Ramos (cell line): ENCODE measurements around the gene ALX4.

Source experiments
- in situ Hi-C: fragments of 300-500 bp; cut with MboI; formaldehyde crosslinking; loops from one replicate; pipeline ENCODE4 v1.14.3; 2022; ENCODE audit warnings: low sequenced_read_pairs; ENCODE audit not compliant: unreplicated experiment

The ALX4 gene

DNA sequence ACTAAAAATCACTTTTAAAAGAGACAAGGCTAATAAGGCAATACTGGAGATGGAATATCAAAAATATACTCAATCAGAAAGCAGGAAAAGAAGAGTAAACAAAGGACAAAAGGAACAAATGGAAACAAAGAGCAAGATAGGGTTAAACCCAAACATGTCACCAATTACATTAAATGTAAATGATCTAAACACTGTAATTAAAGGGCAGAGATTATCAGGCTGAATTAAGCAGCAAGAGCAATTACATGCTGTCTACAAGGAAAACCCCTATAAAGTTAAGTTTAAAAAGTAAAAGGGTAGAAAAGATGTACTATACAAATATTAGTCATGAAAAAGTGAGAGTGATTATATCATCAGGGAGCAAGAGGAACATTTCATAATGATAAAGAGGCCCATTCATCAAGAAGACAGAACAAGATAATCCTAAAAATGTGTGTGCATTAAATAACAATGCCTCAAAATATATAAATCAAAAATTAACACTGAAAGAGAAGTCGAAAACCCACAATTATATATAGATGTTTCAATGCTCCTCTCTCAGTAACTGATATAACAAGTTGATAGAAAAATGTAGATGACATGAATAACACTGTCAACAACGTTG, 56.8 kb downstream of the ALX4 start:
- in situ Hi-C loops = no loop called here

GRCh38 chr11:44250421-44250820, 59.5 kb downstream of the ALX4 start:
- in situ Hi-C loops = no loop called here

GRCh38 chr11:44248109-44248508, 61.8 kb downstream of the ALX4 start:
- in situ Hi-C loops = no loop called here

DNA sequence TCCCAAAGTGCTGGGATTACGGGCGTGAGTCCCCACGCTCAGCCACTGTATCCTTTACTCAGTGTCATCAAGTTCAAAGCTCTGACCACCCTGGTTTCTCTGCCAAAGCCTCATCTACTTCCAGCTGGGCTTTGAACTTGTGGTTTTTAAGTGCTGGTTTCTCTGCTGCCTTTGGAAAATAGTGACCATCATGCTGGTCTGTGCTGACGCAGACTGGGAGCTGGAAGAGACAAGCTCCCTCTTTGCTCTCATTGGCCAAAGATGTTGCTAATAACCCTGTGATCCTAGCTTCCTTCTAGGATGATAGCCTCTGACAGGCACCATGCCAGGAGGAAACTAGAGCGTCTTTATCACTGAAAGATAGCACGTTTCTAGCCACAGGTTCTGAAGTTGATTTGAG, 62.4 kb downstream of the ALX4 start:
- in situ Hi-C loops = no loop called here

GRCh38 chr11:44246726-44247125, 63.2 kb downstream of the ALX4 start:
- in situ Hi-C loops = no loop called here

DNA sequence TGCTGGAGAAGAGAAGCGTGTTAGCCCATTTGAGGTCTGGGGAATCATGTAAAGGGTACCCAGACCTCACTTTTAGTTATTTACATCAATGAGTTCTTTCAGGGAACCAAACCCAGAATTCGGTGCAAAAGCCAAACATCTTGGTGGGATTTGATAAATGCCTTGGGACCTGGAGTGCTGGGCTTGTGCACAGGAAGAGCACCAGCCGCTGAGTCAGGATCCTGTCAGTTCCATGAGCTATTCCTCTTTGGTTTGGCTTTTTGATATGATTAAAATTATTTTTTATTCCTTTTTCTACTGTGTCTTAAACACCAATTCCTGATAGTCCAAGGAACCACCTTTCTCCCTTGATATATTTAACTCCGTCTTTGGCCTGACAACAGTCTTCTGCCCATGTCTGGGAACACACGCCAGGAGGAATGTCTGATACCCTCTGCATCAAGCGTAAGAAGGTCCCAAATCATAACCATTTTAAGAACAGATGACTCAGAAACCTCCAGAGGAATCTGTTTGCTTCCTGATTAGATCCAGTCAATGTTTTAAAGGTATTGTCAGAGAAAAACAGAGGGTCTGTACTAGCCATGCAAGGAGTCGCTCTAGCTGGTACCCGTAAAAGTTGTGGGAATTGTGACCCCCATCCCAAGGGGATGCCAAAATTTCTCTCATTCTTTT, 65.2 kb downstream of the ALX4 start:
- in situ Hi-C loops = no loop called here

GRCh38 chr11:44243595-44244343, 66.2 kb downstream of the ALX4 start:
- in situ Hi-C loops = no loop called here

GRCh38 chr11:44243086-44243485, 66.9 kb downstream of the ALX4 start:
- in situ Hi-C loops = no loop called here

- in situ Hi-C loops = no loop called here
These were observed 68.1 kb downstream of the ALX4 start for GRCh38 chr11:44241851-44242250.

GRCh38 chr11:44237156-44237555, 72.8 kb downstream of the ALX4 start:
- in situ Hi-C loops = no loop called here

DNA sequence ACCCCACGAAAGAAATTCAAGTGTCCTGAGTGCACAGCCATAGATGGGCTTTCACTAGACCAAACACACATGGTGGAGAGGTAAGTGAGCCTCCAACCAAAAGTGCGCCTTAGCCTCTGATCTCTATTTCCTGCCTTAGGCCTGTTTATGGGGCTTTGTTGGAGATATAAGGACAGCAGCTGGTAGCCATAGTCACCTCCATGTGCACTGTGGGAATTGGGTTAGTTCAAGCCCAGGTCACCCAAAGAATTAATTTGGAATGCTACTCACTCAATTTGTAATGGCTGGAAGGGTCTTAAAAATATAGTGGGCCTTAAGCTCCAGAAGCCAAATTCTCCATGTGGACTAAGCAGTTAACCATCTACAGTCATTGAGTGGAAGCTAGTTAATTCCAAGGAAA, 73.6 kb downstream of the ALX4 start:
- in situ Hi-C loops = no loop called here

DNA sequence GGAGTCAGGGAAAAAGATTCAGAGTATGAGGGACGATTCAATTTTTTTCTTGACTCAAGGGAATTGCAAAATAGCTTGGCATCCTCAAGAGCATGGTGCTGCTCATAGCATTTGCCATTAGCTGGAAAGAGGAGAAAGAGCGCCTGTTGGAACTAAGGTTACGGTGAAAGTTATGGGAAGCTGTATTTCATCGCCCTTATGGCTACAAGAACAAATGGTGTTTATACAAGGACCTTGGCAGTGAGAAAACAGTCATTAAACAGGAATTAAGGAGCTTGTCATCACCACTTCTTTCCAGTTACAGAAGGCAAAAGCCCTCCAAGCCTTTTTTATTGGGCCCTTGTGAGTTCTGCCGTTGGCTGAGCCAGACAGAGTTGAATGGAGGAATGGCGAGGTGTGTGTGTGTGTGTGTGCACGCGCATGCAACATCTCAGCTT, 74.2 kb downstream of the ALX4 start:
- in situ Hi-C loops = no loop called here

DNA sequence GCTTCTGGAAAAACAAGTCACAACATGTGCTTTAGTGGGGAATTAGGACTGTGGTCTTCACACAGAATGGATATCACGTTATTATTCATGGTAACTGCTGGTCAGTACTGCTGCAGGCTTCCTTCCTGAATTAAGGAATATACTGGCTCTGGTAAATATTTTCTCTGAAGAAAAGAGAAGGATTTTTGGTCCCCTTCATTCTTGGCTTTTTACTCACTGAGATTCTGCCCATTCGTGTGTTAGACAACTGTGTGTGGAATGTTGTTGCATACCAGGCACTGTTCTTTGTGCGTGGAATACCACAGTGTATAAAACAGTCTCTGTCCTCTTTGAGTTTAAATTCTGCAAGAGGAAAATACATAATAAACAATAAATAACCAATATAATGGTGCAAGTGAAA, 80.3 kb downstream of the ALX4 start:
- in situ Hi-C loops = no loop called here

GRCh38 chr11:44229098-44229497, 80.8 kb downstream of the ALX4 start:
- in situ Hi-C loops = no loop called here

DNA sequence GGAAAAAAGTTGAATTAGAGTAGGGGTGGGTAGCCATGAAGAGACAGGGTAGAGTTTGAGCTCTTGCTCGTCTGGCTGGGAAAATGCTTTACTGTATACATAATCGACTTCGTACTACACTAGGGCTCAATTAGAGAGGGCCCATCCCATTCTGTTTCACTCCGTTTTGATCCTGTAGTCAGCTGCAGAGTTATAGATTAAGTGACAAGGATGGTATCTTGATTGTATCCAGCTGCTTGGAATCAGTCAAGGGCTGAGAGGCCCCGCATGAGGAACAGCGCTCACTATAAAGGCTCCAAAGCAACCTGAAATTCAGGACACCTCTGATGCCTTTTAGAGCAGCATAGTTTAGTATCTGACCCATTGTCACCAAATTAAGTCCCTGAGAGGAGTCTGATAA, 81.6 kb downstream of the ALX4 start:
- in situ Hi-C loops = no loop called here

GRCh38 chr11:44226945-44227344, 83.0 kb downstream of the ALX4 start:
- in situ Hi-C loops = no loop called here

DNA sequence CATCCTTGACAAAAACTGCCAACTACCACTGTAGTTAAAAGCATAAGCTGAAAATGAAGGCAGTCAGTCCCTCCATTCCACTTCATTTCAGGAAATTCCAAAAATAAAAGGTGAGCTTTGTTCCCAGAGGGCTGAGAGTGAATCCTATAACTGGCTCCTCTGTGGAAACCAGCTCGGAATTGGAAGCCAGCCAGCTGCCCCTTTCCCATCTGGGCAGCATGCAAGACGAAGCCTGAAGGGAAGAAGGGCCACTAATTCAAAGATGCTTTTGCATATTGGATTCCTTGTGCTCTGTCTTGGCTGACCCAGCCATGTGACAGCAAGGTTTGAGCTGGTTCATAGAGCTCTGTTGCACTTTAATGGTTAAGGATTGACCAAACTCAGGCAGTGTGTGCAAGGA, 83.4 kb downstream of the ALX4 start:
- in situ Hi-C loops = no loop called here

DNA sequence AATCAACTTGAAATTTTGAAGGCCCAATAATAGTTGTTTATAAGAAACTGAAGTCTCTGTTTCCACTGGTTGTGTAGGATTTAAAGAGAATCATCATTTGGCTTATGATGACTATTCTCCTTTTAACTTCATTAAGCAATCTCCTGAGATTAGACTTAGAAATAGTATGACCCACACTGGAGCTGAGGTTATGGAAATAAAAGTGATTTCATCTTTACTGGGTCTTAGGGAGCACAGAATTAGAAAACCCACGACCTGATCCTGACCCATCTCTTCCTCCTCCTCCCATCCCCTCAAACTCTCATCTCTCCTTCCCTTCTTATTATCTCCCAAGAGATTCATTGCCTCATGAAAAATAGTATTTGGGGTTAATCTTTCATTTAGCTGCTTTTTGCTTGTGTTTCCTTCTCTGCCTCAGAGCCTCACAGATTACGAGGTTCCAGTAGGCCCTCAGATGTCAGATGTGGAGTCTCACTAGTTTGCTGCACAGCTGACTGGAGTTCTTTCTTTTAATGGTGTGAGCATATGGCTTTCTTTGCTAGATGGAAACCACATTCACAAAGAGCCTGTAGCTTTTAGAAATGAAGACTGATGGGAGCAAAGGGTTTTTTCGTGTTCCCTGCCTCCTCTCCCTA, 85.0 kb downstream of the ALX4 start:
- in situ Hi-C loops = no loop called here

DNA sequence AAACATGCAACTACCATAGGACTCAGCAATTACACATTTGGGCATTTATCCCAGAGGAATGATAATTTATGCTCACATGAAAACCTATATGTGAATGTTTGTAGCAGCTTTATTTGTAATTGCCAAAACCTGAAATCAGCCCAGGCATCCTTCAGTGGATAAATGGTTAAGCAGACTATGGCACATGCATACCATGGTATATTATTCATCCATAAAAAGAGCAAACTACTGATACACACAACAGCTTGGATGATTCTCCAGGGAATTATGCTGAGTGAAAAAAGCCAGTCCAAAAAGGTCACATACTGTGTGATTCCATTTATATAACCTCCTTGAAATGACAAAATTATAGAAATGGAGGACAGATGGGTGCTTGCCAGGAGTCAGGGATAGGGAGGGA, 86.7 kb downstream of the ALX4 start:
- in situ Hi-C loops = no loop called here

DNA sequence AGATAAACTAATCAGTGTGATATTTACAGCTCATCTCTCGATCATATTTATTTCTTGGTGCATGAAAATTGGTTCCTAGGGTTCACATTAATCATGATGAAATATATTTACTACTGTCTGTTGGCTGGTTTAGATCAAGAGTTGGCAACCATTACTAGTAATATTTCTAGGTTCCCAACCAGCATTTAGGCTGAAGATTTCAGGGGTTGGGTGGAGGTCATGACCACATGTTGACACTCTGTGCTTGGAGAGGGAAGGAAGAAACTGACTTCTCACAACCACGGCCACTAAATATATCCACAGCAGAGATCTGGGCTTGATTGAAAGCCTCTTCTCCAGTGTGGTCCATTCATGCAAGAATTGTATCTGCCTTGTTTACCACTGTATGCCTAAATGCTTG, 87.9 kb downstream of the ALX4 start:
- in situ Hi-C loops = no loop called here

DNA sequence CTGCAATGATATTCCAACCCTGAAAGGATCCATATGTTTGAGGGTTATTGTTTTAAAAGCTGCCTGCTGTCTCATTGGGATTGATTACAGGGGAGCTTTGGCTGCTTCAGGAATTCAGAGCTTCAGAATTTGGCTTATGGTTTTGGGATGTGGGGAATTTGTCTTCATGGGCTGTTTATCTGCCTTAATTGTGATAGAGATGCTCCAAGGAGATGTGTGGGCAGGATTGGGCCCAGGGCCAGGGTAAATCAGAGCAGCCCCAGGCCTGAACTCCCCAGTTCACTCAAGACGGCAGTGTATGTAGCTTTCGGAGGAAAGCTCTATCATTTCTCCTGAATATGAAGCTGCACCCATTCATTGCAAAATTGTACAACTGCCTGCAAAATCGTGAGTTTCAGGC, 88.5 kb downstream of the ALX4 start:
- in situ Hi-C loops = no loop called here
